Neural crest cell (in vitro differentiated cells): ENCODE measurements around the gene SHB. TPM values are rescaled to one million over a fixed set of nuclear protein-coding genes. Genes with fewer than 3 reads are reported as not detected.

Source experiments
- DNase-seq: peaks from one replicate; pipeline ENCODE4 v3.0.0; 2021; ENCODE audit warnings: low read depth, mixed read lengths, low spot score
- H3K27ac Mint-ChIP-seq: one replicate; pipeline ENCODE4 v1.8.0; 2021; ENCODE audit warnings: mild to moderate bottlenecking, mixed read lengths; ENCODE audit not compliant: unreplicated experiment
- H3K27me3 Mint-ChIP-seq: 2 replicates; pipeline ENCODE4 v1.8.0; 2021; ENCODE audit warnings: low read depth, mild to moderate bottlenecking, mixed read lengths
- H3K36me3 Mint-ChIP-seq: 2 replicates; pipeline ENCODE4 v1.8.0; 2021; ENCODE audit warnings: low read depth, mild to moderate bottlenecking, mixed read lengths
- H3K4me1 Mint-ChIP-seq: 2 replicates; pipeline ENCODE4 v1.8.0; 2021; ENCODE audit warnings: mixed read lengths
- H3K4me3 Mint-ChIP-seq: one replicate; pipeline ENCODE4 v1.8.0; 2021; ENCODE audit warnings: mild to moderate bottlenecking, mixed read lengths
- H3K9me3 Mint-ChIP-seq: 2 replicates; pipeline ENCODE4 v1.8.0; 2021; ENCODE audit warnings: mixed read lengths
- CTCF ChIP-seq: fragments of 200-600 bp; sonication (generic); conservative IDR thresholded peaks from 2 replicates; pipeline ENCODE4 v1.5.0; 2021; ENCODE audit warnings: antibody characterized with exemption, mild to moderate bottlenecking
- total RNA-seq: library from RNA; stranded (reverse); gene quantifications from 2 replicates; pipeline ENCODE4 v1.2.1, GENCODE V29; 2021

The SHB gene
- total RNA-seq, 1 donor from 2014 or later = 4.6 TPM

- no peak overlapping the region for H3K4me3 Mint-ChIP-seq
- H3K36me3 Mint-ChIP-seq = no peaks in the 10 kb centered on the region
- no peak overlapping the region for H3K27ac Mint-ChIP-seq
- H3K9me3 Mint-ChIP-seq = no peaks in the 10 kb centered on the region
- H3K27me3 Mint-ChIP-seq = no peaks in the 10 kb centered on the region
- no peak for TF ChIP-seq CTCF
- no peak for DNase-seq
- H3K4me1 Mint-ChIP-seq = peaks cover 9% of the 10 kb centered on the region
Measured at GRCh38 chr9:38082446-38083287, 13.6 kb upstream of the SHB start.

- H3K9me3 Mint-ChIP-seq = no peaks in the 10 kb centered on the region
- H3K27ac Mint-ChIP-seq = no peak overlapping the region
- H3K4me1 Mint-ChIP-seq = peaks cover 6% of the 10 kb centered on the region
- H3K4me3 Mint-ChIP-seq = no peak overlapping the region
- no peak for TF ChIP-seq CTCF
- DNase-seq = no peak
- H3K36me3 Mint-ChIP-seq = no peaks in the 10 kb centered on the region
- no peaks in the 10 kb centered on the region for H3K27me3 Mint-ChIP-seq
Measured at GRCh38 chr9:38081356-38082108, 12.5 kb upstream of the SHB start.

GRCh38 chr9:38079461-38080031 lies 10.5 kb upstream of the SHB start:
- H3K36me3 Mint-ChIP-seq = no peaks in the 10 kb centered on the region
- no peaks in the 10 kb centered on the region for H3K9me3 Mint-ChIP-seq
- no peak for TF ChIP-seq CTCF
- H3K4me3 Mint-ChIP-seq = no peak overlapping the region
- no peak for DNase-seq
- H3K27me3 Mint-ChIP-seq = no peaks in the 10 kb centered on the region
- H3K27ac Mint-ChIP-seq = no peak overlapping the region
- H3K4me1 Mint-ChIP-seq = peaks cover 4% of the 10 kb centered on the region

GRCh38 chr9:38075272-38075671 lies 6.2 kb upstream of the SHB start:
- H3K27me3 Mint-ChIP-seq = peaks cover 19% of the 10 kb centered on the region
- no peaks in the 10 kb centered on the region for H3K9me3 Mint-ChIP-seq
- no peak overlapping the region for H3K4me3 Mint-ChIP-seq
- H3K4me1 Mint-ChIP-seq = peaks cover 8% of the 10 kb centered on the region
- H3K27ac Mint-ChIP-seq = no peak overlapping the region
- DNase-seq = no peak
- no peak for TF ChIP-seq CTCF
- no peaks in the 10 kb centered on the region for H3K36me3 Mint-ChIP-seq

GRCh38 chr9:38074441-38074961 lies 5.5 kb upstream of the SHB start:
- no peak for TF ChIP-seq CTCF
- no peak overlapping the region for H3K27ac Mint-ChIP-seq
- peaks cover 23% of the 10 kb centered on the region for H3K27me3 Mint-ChIP-seq
- no peak for DNase-seq
- no peaks in the 10 kb centered on the region for H3K36me3 Mint-ChIP-seq
- H3K9me3 Mint-ChIP-seq = no peaks in the 10 kb centered on the region
- H3K4me1 Mint-ChIP-seq = peaks cover 12% of the 10 kb centered on the region
- no peak overlapping the region for H3K4me3 Mint-ChIP-seq
